GM21381 (cell line): ENCODE data around the gene SLCO6A1.
"Not testable (repeated sequence)": the region's sequence is repeated elsewhere in the genome, so short reads cannot be mapped to it uniquely, and the experiment has no call there.

Experiments used
- ATAC-seq: cut with Tn5 transposase; IDR thresholded peaks from one replicate; pipeline ENCODE4 v1.9.1; 2021; ENCODE audit warnings: mild to moderate bottlenecking, moderate library complexity; ENCODE audit not compliant: unreplicated experiment

Gene SLCO6A1, protein sequence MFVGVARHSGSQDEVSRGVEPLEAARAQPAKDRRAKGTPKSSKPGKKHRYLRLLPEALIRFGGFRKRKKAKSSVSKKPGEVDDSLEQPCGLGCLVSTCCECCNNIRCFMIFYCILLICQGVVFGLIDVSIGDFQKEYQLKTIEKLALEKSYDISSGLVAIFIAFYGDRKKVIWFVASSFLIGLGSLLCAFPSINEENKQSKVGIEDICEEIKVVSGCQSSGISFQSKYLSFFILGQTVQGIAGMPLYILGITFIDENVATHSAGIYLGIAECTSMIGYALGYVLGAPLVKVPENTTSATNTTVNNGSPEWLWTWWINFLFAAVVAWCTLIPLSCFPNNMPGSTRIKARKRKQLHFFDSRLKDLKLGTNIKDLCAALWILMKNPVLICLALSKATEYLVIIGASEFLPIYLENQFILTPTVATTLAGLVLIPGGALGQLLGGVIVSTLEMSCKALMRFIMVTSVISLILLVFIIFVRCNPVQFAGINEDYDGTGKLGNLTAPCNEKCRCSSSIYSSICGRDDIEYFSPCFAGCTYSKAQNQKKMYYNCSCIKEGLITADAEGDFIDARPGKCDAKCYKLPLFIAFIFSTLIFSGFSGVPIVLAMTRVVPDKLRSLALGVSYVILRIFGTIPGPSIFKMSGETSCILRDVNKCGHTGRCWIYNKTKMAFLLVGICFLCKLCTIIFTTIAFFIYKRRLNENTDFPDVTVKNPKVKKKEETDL

DNA sequence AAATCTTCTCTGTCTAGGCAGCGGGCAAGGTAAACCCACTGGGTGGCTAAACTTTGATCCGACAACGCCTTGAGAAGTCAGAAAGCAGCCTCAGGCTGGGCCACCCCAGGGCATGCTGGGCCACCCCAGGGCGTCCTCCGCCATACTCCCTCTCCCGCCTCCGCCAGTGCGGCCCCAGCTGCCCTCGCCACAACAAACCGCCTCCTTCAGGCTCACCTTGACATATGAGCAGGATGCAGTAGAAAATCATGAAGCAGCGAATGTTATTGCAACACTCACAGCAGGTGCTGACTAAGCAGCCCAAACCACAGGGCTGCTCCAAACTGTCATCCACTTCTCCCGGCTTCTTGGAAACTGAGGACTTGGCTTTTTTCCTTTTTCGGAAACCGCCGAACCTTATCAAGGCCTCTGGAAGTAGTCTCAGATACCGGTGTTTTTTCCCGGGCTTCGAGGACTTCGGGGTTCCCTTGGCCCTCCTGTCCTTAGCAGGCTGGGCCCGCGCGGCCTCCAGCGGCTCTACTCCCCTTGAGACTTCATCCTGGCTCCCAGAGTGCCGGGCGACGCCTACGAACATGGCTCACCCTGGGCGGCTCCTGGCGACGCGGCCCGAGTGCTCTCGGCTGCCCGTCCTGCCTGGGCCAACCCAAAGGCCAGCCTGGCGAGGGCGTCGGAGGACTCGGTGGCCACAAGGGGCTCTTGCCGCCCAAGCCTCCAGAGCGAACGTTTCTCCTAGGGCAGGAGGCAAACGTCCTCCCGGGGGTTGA is at the start of gene SLCO6A1:
Gene SLCO6A1 (minus strand): TSS at position 731 of the 764 bp plus-strand sequence. CDS start 157 bp downstream, at position 574.
- no peak for ATAC-seq

DNA sequence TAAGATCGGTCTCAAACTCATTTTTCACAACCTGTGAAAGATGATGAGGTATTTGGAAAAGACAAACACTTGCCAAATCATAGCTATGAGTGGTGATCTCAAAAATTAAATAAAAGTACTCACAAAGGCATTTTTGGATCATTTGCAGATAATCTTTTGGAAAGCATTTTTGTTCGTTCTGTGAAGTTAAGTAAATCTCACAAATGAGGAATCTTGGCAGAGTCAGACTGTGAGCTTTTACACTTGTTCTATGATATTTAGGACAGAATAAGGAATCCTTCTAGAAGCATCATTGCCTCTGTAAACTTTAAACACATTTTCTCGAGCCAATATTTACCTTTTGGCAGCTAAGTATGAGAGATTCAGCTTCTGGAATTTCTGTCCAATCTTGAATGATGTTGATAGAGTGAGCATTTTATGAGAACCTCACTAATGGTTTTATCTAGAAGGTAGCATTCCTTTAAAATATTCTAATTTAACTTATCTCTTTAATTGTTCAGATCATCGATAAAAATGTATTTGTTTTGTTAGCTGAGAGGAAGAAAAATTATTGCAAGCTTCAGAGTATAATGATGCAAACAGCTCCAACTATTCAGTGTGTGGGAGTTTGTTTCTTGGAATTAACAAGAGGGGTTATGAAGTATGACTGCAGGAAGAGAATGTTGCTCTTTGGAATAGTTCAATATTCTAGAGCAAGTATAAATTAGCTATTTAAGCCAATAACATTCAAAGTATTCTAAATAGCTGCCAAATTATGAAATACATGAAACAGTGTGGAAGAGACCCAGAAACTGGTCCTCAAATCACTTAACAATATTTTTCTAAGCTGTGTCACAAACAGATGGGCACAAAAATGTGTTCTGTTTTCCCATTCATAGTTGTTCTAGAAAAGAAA is 48.6 kb upstream of the SLCO6A1 start:
- ATAC-seq, result no peak

DNA sequence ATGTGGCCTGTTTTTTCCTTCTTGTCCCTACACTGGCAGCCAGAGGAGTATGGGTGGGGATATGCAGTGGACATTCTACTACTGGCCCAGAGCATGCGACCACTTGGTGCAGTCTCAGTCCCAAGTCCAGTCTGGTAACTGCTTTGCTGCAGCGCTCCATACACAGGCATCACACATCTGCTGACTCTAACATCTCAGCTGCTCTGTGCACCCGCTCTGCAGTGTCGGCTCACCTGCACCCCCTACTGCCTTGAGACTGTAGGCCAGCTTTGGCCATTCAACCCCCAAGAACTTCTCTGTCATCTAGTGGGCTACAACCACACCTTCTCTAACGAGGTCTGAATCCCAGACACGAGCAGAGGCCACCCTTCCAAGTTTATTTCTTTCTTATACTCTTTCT is 46.4 kb upstream of the SLCO6A1 start:
- peak; percentile 79 for ATAC-seq

DNA sequence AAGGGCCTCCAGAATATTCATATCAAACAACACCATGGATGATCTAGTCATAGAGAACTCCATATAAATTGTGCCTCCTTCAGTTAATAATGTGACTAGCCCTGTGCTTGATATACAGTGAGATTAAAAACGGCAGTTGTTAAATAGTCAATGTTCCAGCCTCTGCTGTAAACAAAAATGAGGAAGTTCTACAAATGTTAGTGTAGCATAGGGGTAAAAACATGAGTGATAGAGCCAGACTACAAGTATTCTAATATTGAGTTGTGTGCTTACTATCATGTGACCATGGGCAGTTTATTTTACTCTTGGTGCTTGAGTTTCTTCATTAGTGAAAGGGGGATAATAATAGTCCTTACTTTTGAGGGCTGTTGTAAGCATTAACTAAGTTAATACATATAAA is 43.3 kb upstream of the SLCO6A1 start:
- no peak for ATAC-seq

DNA sequence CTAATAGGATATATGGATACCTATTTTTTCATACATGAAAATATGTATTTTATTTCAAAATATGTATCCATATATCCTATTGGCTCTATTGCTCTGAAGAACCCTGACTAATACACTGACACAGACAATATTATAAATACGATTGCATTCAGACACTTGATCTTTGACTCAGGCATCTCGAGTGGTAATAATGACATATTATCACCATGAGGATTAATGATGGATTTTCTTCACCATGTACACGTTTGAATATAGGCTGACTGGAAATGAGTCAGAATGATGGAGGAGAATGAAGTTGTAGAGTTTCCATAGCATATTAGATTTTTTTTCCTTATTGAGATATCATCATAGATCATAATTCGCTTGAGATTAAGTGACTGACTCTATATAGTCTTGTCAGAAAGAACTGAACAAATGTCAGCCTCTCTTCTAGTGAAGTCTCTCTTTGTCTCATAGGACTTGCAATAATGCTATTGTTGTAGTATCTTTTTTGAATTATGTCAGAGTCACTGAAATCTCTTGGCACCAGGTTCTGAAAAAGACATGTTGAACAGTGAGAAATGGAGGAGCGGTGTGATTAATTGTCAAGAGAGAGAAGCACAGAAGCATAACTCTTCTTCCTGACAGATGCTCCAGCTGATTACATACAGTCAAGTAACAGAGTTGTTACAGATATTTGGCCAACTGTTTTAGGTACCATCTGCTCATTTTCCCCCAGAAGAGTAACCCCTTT is 41.4 kb upstream of the SLCO6A1 start:
- no peak for ATAC-seq

DNA sequence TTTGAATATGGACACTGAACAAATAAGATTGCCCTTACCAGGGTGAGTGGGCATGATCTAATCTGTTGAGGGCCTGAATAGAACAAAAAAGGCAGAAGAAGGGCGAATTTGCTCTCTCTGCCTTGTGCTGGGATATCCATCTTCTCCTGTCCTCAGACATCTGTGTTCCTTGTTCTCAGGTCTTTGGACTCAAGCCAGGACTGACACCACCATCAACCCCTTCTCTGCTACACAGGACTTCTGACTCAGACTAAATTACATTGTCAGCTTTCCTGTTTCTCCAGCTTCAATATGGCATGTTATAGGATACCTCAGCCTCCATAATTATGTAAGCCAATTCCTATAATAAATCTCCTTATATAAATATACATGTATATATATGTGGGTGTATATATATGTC is 40.8 kb upstream of the SLCO6A1 start:
- ATAC-seq, result no peak

DNA sequence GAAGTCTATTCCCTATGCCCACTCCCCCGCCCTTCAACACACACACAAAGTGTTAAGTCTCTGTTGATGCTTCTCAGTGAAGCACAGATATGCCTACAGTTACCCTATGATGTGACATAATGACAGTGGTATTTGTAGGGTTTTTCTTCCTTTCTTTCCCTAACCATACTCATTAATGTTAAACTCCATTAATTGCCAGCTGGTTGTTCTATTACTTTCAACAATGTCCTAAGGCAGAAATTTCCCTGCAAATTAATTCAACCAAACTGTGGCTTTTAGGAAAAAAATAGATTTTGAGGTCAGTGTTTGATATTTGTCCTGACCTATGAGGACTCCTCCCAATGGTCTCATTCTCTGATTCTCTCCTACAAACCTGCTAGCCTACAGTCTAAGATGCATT is 38.2 kb upstream of the SLCO6A1 start:
- no peak for ATAC-seq

DNA sequence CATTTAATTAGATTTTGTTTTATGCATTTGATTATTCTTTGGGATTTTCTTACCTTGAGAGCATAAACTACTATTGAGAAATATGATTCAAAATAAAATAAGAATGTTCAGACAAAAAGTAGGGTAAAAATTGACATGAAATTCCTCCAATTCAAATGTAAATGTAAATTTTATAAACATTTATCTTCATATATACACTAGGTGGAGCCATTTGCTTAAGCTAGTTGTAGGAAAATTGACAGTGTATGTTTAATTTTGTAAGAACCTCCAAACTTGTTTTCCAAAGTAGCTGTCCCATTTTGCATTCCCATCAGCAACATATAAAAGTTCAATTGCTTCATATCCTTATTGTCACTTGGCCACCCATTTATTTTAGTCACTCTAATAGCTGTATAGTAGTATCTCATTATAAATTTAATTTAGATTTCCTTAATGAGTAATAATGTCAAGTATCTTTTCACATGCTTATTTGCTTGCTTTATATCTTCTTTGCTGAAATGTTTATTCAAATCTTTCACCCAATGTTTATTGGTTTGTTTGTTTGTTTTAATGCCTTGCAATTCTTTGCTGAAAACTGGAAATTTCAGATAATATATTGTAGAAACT is 37.6 kb upstream of the SLCO6A1 start:
- ATAC-seq, result no peak

DNA sequence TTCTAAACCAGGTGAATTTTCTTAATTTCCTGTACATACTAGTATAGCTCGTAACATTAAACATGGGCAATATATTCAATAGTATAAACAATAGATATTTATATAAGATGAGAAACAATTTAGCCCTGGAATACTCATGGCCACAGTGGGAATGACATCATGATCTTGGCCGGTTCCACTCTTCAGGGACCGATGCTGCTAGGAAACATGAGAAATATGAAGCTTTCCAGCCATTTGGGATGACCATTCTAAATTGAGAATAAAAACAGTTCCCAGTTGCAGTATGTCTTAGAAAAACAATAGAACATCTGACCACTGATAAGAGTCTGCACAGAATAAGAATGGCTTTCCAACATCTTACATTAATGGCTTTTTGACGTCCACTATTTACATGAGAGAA is 33.3 kb upstream of the SLCO6A1 start:
- ATAC-seq, result no peak

DNA sequence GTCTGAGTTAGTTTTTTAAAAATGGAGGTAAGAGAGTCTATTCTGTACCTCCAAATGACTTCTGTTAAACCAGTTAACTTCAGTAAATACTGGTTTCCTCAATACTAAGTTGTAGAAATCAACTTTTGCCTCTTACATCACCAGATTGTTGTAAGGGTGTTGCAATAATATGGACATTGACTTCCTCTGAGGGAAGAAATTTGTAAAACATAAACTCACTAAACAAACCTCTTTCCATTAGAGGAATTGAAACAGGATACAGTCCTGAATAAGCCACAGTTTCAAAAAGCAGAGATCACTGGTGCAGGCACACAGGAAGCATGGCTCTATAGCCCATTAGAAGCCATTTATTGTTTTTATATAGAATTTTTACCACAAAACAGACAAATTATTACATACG is 32.7 kb upstream of the SLCO6A1 start:
- peak; percentile 88 for ATAC-seq

DNA sequence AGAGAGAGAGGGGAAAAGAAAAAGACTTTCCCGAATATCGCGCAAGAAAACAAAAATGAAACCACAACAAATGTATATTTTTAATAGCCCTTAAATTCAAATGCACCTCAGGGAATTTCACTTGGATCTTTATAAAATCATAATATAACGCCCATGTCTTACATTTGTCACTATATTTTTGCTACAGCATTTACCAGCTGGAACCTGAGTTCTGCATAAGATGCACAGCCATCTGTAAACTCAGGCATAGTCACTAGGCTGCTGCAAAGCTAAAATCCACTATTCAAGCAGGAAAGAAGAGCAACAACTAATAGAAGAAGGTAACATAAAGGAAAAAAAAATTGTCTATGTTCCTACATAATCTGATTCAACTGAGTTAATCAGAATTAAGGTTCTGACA is 30.6 kb upstream of the SLCO6A1 start:
- no peak for ATAC-seq

DNA sequence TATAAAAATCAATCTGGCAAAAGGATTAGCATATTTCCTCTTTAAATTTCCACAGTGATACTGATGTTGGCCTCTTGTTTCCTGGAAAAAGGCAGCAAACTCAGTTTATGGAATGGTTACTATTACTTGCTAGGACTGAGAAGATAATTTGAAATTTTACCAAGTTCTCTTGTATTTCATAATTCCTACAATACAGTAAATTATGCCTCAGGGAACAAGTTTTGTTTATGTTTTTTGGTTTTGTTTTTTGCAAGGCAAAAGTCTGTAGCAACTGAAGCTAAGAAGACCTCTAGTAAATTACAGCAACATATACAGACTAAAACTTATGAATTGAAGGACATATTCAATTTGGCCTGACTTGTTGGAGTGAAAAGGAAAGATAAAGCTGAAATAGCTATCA is 30.2 kb upstream of the SLCO6A1 start:
- ATAC-seq, result no peak

DNA sequence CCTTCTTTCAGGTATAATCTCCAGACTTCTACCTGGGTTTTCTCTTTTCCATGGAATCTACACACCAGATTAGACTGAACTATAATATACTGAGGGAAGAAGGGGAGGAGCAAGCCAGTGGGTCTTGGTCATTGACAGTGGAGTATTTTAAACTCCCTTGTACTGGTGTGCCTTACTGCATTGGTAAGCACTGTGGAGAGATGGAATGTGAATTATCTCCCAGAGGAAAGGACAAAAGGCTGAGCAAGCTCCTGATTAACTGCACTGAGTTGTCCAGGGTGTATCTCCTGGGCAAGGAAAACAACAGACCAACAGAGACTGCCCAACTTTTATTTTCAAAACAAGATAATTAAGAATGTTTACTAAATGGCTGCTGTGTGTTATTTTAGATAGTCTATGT is 29.8 kb upstream of the SLCO6A1 start:
- no peak for ATAC-seq

DNA sequence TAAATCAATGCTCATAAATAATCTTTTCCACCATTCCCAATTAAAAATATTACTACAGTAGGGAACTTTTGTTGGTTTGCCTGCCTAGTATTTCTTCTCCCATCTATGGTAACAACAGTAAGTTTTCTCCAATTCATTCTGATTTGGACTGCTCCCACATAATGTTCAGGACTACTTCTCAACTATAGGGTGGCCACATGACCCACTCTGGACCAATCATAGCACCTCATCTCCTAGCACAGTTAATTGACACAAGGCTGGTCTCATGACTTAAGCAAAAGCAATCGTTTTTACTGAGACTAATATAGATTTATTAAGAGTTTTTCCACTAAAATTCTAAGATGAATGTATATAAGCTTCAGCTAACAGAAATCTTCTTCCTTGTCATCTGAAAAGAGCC is 28.7 kb upstream of the SLCO6A1 start:
- ATAC-seq, result no peak

DNA sequence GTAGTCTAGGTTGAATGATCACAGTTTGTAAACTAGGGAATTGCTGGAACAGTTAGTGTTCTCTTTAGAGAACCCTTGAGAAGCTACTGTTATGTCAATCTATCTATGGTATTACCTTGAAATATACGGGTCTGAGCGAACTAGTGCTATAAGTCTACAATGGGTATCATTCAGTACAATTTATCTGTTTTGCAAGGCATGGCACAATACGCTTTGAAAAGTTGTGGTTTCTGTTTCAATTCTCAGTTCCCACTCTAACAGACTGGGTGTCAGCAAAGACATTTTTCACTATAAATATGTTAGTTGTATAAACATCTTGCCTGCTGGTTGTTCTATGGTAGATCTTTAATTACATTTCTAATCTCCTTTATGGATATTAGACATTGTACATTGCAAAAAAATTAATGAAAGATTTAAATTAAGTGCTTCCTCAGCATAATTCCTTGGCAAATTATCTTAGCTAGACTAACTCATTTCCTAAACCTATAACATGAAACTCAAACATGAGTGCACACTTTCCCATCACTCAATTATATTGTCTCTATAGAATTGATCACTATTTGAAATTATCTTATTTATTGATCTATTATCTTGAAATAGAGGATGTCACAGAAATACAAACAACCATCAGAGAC is 24.9 kb upstream of the SLCO6A1 start:
- ATAC-seq, result peak; percentile 99

DNA sequence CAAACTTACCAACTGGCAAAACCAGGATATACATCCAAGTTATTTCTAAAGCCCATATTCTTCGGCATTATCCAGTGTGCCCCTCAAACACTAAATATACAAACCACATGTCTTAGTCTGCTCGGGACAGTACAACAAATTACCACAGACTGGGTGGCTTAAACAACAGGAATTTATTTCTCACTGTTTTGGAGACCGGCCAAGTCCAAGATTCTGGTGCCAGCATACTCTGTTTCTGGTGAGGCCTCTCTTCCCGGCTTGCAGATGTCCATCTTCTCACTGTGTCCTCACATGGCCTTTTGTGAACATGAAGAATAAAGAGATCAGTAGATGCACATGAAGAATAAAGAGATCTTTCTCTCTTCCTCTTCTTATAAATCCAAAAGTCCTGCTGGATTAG is 12.9 kb upstream of the SLCO6A1 start:
- no peak for ATAC-seq

DNA sequence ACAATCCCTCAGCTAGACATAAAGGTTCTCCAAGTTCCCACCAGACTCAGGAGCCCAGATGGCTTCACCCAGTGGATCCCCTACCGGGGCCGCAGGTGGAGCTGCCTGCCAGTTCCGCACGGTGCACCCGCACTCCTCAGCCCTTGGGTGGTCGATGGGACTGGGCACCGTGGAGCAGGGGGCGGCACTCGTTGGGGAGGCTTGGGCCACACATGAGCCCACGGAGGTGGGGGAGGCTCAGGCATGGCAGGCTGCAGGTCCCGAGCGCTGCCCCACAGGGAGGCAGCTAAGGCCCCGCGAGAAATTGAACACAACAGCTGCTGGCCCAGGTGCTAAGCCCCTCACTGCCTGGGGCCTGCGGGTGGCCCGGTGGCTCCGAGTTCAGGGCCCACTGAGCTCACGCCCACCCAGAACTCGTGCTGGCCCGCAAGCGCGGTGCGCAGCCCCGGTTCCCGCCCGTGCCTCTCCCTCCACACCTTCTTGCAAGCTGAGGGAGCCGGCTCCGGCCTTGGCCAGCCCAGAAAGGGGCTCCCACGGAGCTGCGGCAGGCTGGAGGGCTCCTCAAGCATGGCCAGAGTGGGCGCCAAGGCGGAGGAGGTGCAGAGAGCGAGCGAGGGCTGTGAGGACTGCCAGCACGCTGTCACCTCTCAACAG is 7.4 kb downstream of the SLCO6A1 start:
- not testable (repeated sequence) for ATAC-seq

DNA sequence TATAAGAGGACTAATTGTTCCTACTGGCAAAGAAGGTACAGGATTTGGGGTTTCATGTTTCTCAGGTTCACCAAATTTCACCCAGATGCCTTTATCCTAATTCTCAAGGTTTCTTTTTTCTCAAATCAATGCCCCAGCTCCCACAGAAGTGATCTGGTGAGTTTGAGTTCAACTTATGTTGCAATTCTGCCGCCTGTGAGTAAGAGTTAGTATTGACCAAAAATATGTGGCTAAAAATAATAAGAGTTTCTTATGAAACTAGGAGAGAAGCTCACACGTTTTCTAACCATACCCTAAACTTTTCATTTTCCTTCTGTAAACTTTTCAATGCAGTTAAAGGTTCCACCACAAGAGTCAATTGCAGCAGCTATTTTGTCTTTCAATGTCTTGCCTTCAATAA is 15.1 kb downstream of the SLCO6A1 start:
- no peak for ATAC-seq
